K562 (cell line): Measurements from ENCODE around the gene CPOX. TPM values are rescaled to one million over a fixed set of nuclear protein-coding genes. Genes with fewer than 3 reads are reported as not detected.

Source experiments
- CREM ChIP-seq: IDR thresholded peaks from 2 replicates; pipeline ENCODE4 v1.6.1; 2014; ENCODE audit warnings: antibody characterized with exemption, low read depth
- ESRRB ChIP-seq: fragments of 250-450 bp; sonication (Bioruptor Pico); IDR thresholded peaks from 2 replicates; pipeline ENCODE4 v1.5.0; 2020; ENCODE audit warnings: mild to moderate bottlenecking, moderate library complexity, borderline replicate concordance
- MTA2 ChIP-seq: fragments of 450-650 bp; IDR thresholded peaks from 2 replicates; pipeline ENCODE4 v1.6.1; 2016; ENCODE audit warnings: low read depth
- NCOR1 ChIP-seq: fragments of 450-650 bp; IDR thresholded peaks from 2 replicates; pipeline ENCODE4 v1.6.1; 2016; ENCODE audit warnings: mild to moderate bottlenecking, moderate library complexity
- NR2C1 ChIP-seq, 2 experiments: fragments of 450-650 bp; IDR thresholded peaks; 2 replicates each; pipeline ENCODE4 v1.6.1; 2017; ENCODE audit warnings: mild to moderate bottlenecking in 2 of 2, antibody characterized with exemption in 1 of 2, inconsistent platforms in 1 of 2, missing compliant biosample characterization in 1 of 2, missing genetic modification characterization in 1 of 2
- SMC3 ChIP-seq: conservative IDR thresholded peaks from 2 replicates; pipeline ENCODE4 v1.6.1; 2011; ENCODE audit warnings: low read depth, low read length, improper control_type of control experiment; ENCODE audit not compliant: insufficient read depth
- ZNF436 ChIP-seq: fragments of 250-450, 450-650 bp; sonication (Bioruptor Pico); formaldehyde crosslinking; IDR thresholded peaks from 2 replicates; pipeline ENCODE4 v1.7.0; 2020; ENCODE audit warnings: mild to moderate bottlenecking
- ZNF707 ChIP-seq: fragments of 250-450 bp; sonication (Bioruptor Pico); conservative IDR thresholded peaks from 2 replicates; pipeline ENCODE4 v1.8.0; 2022; ENCODE audit warnings: inconsistent platforms, mild to moderate bottlenecking, moderate library complexity
- polyA plus RNA-seq, 8 experiments: library from polyadenylated mRNA; depleted of rRNA in 4 of 8; stranded (reverse) in 5 of 8; unstranded in 3 of 8; fragments of >200 nt; fragmentation: Nextera tagmentation in 2 of 8; fragmentation: Illumina TruSeq in 1 of 8; extraction: Ambion mirVana in 2 of 8; extraction: Trizol in 1 of 8; gene quantifications; 2 replicates each; pipeline versions ENCODE4 v1.2.1 to v1.2.3, GENCODE V29; 2011 to 2014; ENCODE audit warnings: inconsistent platforms in 1 of 8, missing spikeins in 1 of 8
- total RNA-seq, 7 experiments: library from RNA; depleted of rRNA in 6 of 7; stranded (reverse); fragments of >200 nt in 6 of 7; fragmentation: Illumina TruSeq in 2 of 7; extraction: Trizol in 2 of 7; gene quantifications; 2 replicates each; pipeline versions ENCODE4 v1.2.1 to v1.2.3, GENCODE V29; 2011 to 2021; ENCODE audit warnings: low replicate concordance in 1 of 7
- TF ChIP-seq, protein P1 (sequence below), 3 experiments: IDR thresholded peaks in 2 of 3; conservative IDR thresholded peaks in 1 of 3; 2 replicates each; pipeline ENCODE4 v1.5.1; 2011 to 2012; ENCODE audit warnings: low read length in 3 of 3, mild to moderate bottlenecking in 3 of 3, control low read depth in 2 of 3, improper control_type of control experiment in 1 of 3, inconsistent platforms in 1 of 3, low read depth in 1 of 3, mixed read lengths in 1 of 3, moderate library complexity in 1 of 3; ENCODE audit not compliant: insufficient read depth in 2 of 3

Gene CPOX
- total and polyA plus RNA-seq, 9 of the 15 experiments (the other 6 are each of a cell fraction or from before 2014, with no cell fraction given) = 14.6 to 82.1 (median 24.8) TPM

DNA sequence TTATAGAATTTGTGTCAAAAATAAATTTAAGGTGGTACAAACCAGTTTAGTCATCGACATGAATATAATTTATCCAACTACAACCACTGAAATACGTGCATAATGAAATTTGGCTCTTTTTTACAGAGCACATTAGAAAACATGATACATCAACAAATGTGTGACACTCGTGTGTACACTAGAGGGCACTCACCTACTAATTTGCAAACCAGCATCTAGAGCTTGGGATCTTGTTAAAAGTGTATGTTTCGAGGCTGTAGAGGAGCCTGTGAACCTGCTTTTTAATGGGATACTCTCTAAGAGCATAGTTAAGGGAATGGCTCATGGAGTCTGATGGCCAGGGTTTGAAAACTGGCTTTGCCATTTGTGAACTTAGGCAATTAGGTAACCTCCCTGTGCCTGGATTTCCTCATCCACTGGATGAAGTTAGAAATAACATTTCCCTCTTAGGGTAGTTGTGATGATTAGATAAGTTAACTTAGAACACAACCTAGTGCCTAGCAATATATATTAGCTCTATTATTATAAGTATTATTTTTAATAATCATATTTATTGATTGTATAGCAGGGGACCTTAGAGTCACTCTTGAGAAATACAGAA lies 8.8 kb upstream of the CPOX start (continued):
- TF ChIP-seq, protein P1, sequence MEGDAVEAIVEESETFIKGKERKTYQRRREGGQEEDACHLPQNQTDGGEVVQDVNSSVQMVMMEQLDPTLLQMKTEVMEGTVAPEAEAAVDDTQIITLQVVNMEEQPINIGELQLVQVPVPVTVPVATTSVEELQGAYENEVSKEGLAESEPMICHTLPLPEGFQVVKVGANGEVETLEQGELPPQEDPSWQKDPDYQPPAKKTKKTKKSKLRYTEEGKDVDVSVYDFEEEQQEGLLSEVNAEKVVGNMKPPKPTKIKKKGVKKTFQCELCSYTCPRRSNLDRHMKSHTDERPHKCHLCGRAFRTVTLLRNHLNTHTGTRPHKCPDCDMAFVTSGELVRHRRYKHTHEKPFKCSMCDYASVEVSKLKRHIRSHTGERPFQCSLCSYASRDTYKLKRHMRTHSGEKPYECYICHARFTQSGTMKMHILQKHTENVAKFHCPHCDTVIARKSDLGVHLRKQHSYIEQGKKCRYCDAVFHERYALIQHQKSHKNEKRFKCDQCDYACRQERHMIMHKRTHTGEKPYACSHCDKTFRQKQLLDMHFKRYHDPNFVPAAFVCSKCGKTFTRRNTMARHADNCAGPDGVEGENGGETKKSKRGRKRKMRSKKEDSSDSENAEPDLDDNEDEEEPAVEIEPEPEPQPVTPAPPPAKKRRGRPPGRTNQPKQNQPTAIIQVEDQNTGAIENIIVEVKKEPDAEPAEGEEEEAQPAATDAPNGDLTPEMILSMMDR (IDR thresholded peaks at IDR 0.05 in 2 of 3, conservative IDR thresholded peaks at IDR 0.05 in 1 of 3; ENCODE audit: insufficient read depth in 2 of 3, low read depth in 1 of 3, low read length in 3 of 3) = peak; percentile 51 to 72 (median 59)
- TF ChIP-seq NCOR1 = no peak
- no peak for TF ChIP-seq MTA2
- peak; percentile 45; the same call in 1 of the 2 replicates for TF ChIP-seq SMC3
- TF ChIP-seq ESRRB = no peak
- no peak for TF ChIP-seq ZNF707 (CRISPR knock-in tag)
- no peak for TF ChIP-seq NR2C1 (IDR thresholded peaks at IDR 0.05)
- TF ChIP-seq NR2C1 (tag; IDR thresholded peaks at IDR 0.05) = no peak
- TF ChIP-seq ZNF436 (CRISPR knock-in tag) = no peak
- TF ChIP-seq CREM = no peak; the same call in 1 of the 2 replicates
